Measurements from ENCODE around the gene SEC24A.
"Not testable (repeated sequence)": the region's sequence is repeated elsewhere in the genome, so short reads cannot be mapped to it uniquely, and the experiment has no call there.

The SEC24A gene

GRCh38 chr5:134626369-134627014 lies 22.1 kb upstream of the SEC24A start:
- no peak for TF ChIP-seq EZH2phosphoT487 (IDR thresholded peaks at IDR 0.05; ENCODE audit: low read length)
- no peaks in the 10 kb centered on the region for H4K20me1 ChIP-seq (ENCODE audit: insufficient read depth, low read length)
- H2AFZ ChIP-seq (ENCODE audit: low read length): no peak overlapping the region
- H3K79me2 ChIP-seq (ENCODE audit: low read length): peaks cover 85% of the 10 kb centered on the region
- DNase-seq: peak; percentile 79
- H3K4me2 ChIP-seq (ENCODE audit: low read depth, low read length): peak overlapping the region; percentile 32; the same call in 1 of the 2 replicates
- H3K27ac ChIP-seq (ENCODE audit: low read length): peak overlapping the region; percentile 54; the same call in 1 of the 2 replicates
- H3K4me3 ChIP-seq (ENCODE audit: low read length): no peak overlapping the region
- no peak overlapping the region for H3K9ac ChIP-seq (ENCODE audit: low read length)
- H3K9me2 ChIP-seq (replicated peaks; ENCODE audit: insufficient read depth, low read length): no peaks in the 10 kb centered on the region
- peaks cover 23% of the 10 kb centered on the region for H3K4me1 ChIP-seq (ENCODE audit: low read length)
- H3K27me3 ChIP-seq (replicated peaks; ENCODE audit: insufficient read depth, low read length): no peaks in the 10 kb centered on the region
- H3K36me3 ChIP-seq (replicated peaks; ENCODE audit: insufficient read depth, low read length): no peaks in the 10 kb centered on the region
- H3K9me3 ChIP-seq (replicated peaks; ENCODE audit: insufficient read depth, low read length): no peaks in the 10 kb centered on the region
- H3F3A ChIP-seq (ENCODE audit: insufficient read depth, low read length): peaks cover 5% of the 10 kb centered on the region; the same call in 1 of the 2 replicates

DNA sequence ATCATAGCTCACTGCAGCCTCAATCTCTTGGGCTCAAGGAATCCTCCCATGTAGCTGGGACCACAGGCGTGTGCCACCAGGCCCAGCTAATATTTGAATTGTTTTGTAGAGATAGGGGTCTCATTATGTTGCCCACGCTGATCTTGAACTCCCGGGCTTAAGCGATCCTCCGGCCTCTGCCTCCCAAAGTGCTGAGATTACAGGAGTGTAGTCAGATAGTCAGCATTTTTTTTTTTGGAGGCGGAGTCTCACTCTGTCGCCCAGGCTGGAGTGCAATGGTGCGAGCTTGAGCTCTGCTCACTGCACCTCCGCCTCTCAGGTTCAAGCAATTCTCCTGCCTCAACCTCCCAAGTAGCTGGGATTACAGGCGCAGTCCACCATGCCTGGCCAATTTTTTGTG lies 14.4 kb upstream of the SEC24A start:
- peaks cover 33% of the 10 kb centered on the region for H3K79me2 ChIP-seq (ENCODE audit: low read length)
- peaks cover 4% of the 10 kb centered on the region; the same call in 1 of the 2 replicates for H3F3A ChIP-seq (ENCODE audit: insufficient read depth, low read length)
- no peaks in the 10 kb centered on the region for H3K36me3 ChIP-seq (replicated peaks; ENCODE audit: insufficient read depth, low read length)
- H3K4me2 ChIP-seq (ENCODE audit: low read depth, low read length): no peak overlapping the region
- no peak overlapping the region for H3K9ac ChIP-seq (ENCODE audit: low read length)
- no peak for DNase-seq
- H3K4me3 ChIP-seq (ENCODE audit: low read length): no peak overlapping the region
- no peaks in the 10 kb centered on the region for H3K27me3 ChIP-seq (replicated peaks; ENCODE audit: insufficient read depth, low read length)
- no peaks in the 10 kb centered on the region for H4K20me1 ChIP-seq (ENCODE audit: insufficient read depth, low read length)
- TF ChIP-seq, protein P1, sequence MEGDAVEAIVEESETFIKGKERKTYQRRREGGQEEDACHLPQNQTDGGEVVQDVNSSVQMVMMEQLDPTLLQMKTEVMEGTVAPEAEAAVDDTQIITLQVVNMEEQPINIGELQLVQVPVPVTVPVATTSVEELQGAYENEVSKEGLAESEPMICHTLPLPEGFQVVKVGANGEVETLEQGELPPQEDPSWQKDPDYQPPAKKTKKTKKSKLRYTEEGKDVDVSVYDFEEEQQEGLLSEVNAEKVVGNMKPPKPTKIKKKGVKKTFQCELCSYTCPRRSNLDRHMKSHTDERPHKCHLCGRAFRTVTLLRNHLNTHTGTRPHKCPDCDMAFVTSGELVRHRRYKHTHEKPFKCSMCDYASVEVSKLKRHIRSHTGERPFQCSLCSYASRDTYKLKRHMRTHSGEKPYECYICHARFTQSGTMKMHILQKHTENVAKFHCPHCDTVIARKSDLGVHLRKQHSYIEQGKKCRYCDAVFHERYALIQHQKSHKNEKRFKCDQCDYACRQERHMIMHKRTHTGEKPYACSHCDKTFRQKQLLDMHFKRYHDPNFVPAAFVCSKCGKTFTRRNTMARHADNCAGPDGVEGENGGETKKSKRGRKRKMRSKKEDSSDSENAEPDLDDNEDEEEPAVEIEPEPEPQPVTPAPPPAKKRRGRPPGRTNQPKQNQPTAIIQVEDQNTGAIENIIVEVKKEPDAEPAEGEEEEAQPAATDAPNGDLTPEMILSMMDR (IDR thresholded peaks at IDR 0.05; ENCODE audit: low read length): no peak
- TF ChIP-seq EZH2 (optimal IDR thresholded peaks at IDR 0.05; ENCODE audit: low read depth, low read length) (no peak), EZH2phosphoT487 (IDR thresholded peaks at IDR 0.05; ENCODE audit: low read length) (no peak)
- H3K9me2 ChIP-seq (replicated peaks; ENCODE audit: insufficient read depth, low read length): no peaks in the 10 kb centered on the region
- H3K9me3 ChIP-seq (replicated peaks; ENCODE audit: insufficient read depth, low read length): no peaks in the 10 kb centered on the region
- H3K4me1 ChIP-seq (ENCODE audit: low read length): peaks cover 9% of the 10 kb centered on the region
- no peak overlapping the region for H3K27ac ChIP-seq (ENCODE audit: low read length)
- no peak overlapping the region for H2AFZ ChIP-seq (ENCODE audit: low read length)

GRCh38 chr5:134635366-134635765 lies 13.2 kb upstream of the SEC24A start:
- H4K20me1 ChIP-seq (ENCODE audit: insufficient read depth, low read length); H3K27me3 ChIP-seq (replicated peaks; ENCODE audit: insufficient read depth, low read length); DNase-seq; H3K4me3 ChIP-seq (ENCODE audit: low read length); H3F3A ChIP-seq (ENCODE audit: insufficient read depth, low read length); H3K4me1 ChIP-seq (ENCODE audit: low read length); H2AFZ ChIP-seq (ENCODE audit: low read length); H3K9ac ChIP-seq (ENCODE audit: low read length); H3K9me3 ChIP-seq (replicated peaks; ENCODE audit: insufficient read depth, low read length); H3K36me3 ChIP-seq (replicated peaks; ENCODE audit: insufficient read depth, low read length); H3K4me2 ChIP-seq (ENCODE audit: low read depth, low read length); H3K9me2 ChIP-seq (replicated peaks; ENCODE audit: insufficient read depth, low read length); H3K27ac ChIP-seq (ENCODE audit: low read length): not testable (repeated sequence)
- H3K79me2 ChIP-seq (ENCODE audit: low read length): peaks cover 22% of the 10 kb centered on the region

DNA sequence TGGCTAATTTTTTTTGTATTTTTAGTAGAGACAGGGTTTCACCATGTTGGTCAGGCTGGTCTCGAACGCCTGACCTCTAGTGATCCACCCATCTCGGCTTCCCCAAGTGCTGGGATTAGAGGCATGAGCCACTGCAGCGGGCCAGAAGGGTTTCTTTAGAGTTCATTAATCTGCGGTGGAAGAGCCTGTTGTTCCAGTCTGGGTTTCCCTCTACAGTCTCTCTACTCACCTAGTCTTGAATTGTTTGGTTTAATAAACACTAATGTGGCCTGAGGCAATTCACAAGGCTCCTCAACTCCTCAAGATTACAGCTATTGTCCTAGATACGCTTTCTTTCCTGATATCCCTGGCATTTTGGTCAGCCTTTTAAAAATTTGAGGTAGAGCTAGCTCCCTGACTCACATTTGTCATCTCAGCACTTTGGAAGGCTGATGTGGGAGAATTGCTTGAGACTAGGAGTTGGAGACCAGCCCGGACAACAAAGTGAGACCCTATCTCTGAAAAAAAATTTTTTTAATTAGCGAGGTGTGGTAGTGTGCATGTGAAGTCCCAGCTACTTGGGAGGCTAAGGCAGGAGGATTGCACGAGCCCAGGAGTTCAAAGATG lies 11.4 kb upstream of the SEC24A start:
- H3K4me1 ChIP-seq (ENCODE audit: low read length): peaks cover 3% of the 10 kb centered on the region
- no peak for DNase-seq
- no peaks in the 10 kb centered on the region for H3K9me3 ChIP-seq (replicated peaks; ENCODE audit: insufficient read depth, low read length)
- no peak overlapping the region for H3K4me3 ChIP-seq (ENCODE audit: low read length)
- H3K36me3 ChIP-seq (replicated peaks; ENCODE audit: insufficient read depth, low read length): no peaks in the 10 kb centered on the region
- no peaks in the 10 kb centered on the region for H3K9me2 ChIP-seq (replicated peaks; ENCODE audit: insufficient read depth, low read length)
- H3F3A ChIP-seq (ENCODE audit: insufficient read depth, low read length): no peaks in the 10 kb centered on the region
- H3K4me2 ChIP-seq (ENCODE audit: low read depth, low read length): no peak overlapping the region
- H3K79me2 ChIP-seq (ENCODE audit: low read length): peaks cover 4% of the 10 kb centered on the region
- H4K20me1 ChIP-seq (ENCODE audit: insufficient read depth, low read length): no peaks in the 10 kb centered on the region
- TF ChIP-seq EZH2 (optimal IDR thresholded peaks at IDR 0.05; ENCODE audit: low read depth, low read length) (no peak), EZH2phosphoT487 (IDR thresholded peaks at IDR 0.05; ENCODE audit: low read length) (no peak)
- TF ChIP-seq, protein P1 (IDR thresholded peaks at IDR 0.05; ENCODE audit: low read length): no peak
- no peak overlapping the region for H2AFZ ChIP-seq (ENCODE audit: low read length)
- H3K27ac ChIP-seq (ENCODE audit: low read length): no peak overlapping the region
- no peaks in the 10 kb centered on the region for H3K27me3 ChIP-seq (replicated peaks; ENCODE audit: insufficient read depth, low read length)
- H3K9ac ChIP-seq (ENCODE audit: low read length): no peak overlapping the region

Measured in MM.1S (cell line).